GM21423 (cell line): ENCODE results near the gene COPS2.
"Not testable (repeated sequence)": the region's sequence is repeated elsewhere in the genome, so short reads cannot be mapped to it uniquely, and the experiment has no call there.

ENCODE experiments used
- ATAC-seq: cut with Tn5 transposase; IDR thresholded peaks from one replicate; pipeline ENCODE4 v1.9.1; 2021; ENCODE audit warnings: mild to moderate bottlenecking, moderate library complexity; ENCODE audit not compliant: unreplicated experiment

The COPS2 gene

DNA sequence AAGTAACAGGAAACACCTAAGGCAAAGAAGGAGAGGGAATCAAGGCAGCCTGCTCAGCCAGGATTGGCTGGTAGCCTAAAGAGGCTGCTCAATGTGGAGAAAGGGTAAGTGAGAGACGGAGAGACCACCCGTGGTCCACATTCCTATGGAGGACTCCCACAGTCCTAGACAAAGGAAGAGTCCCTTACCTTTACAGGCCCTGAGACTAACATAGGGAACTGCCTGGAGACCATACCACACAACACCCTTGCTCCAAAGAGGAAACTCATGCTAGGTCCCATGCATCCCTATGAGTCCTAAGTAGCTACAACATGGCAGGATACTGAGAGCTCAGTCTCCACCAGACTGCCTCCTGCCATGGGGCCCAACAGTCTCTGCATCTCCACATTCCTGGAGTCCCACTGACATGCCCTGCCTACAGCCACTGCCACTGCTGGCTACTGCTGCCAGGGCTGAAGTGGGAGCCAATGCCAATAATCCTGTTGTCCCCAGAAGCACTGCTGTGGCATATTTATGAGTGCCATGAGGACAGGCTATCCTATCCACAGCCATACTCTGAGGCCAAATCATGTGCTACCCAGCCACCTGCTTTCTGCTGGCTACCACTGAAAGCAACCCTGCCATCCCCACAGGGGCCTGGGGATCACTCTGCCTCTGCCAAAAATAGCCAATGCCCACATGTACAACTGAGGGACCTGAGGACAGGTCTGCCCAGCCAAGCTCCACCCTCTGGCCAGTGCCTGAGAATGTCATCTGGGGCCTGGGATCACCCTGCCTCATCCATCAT, 45.0 kb downstream of the COPS2 start:
- ATAC-seq: no peak

DNA sequence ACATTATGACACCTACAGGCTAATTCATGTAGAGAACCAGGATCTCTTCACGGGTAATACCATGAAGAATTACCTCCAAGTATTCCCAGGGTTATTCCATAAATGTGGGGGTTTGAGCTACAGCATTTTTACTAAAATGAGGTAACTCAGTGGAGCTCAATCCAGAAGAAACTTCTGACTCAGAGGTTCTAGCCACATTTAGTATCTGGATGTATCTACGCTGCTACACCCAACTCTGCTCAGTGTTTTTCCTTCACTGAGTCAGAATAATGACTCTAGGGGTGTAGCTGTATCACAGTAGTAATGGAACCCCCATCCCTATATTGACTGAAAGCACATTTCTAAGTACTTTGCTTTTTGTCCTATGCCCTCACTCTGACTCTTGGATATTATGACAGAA, 52.4 kb downstream of the COPS2 start:
- no peak for ATAC-seq

DNA sequence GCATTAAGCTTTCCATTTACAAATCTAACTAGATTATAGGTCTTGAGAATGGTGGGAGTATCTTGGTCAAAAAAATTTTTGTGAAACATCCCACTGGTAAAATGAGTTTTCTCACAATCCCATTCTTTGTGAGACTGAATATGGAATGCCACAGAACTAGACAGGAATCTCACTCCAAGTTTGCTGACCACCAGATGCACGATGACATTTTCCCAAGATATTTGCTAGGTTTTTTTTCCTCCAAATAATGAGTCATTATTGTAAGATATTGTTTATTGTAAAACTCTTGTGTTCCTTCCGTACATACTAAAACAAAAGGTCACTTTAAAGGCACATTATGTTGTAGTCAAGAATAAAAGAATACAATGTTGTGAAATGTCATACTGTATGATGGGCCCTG, 53.9 kb downstream of the COPS2 start:
- ATAC-seq: no peak

- ATAC-seq: no peak
Measured at GRCh38 chr15:49096090-49096750, 59.2 kb downstream of the COPS2 start.

GRCh38 chr15:49094923-49095322, 60.5 kb downstream of the COPS2 start:
- ATAC-seq: no peak

DNA sequence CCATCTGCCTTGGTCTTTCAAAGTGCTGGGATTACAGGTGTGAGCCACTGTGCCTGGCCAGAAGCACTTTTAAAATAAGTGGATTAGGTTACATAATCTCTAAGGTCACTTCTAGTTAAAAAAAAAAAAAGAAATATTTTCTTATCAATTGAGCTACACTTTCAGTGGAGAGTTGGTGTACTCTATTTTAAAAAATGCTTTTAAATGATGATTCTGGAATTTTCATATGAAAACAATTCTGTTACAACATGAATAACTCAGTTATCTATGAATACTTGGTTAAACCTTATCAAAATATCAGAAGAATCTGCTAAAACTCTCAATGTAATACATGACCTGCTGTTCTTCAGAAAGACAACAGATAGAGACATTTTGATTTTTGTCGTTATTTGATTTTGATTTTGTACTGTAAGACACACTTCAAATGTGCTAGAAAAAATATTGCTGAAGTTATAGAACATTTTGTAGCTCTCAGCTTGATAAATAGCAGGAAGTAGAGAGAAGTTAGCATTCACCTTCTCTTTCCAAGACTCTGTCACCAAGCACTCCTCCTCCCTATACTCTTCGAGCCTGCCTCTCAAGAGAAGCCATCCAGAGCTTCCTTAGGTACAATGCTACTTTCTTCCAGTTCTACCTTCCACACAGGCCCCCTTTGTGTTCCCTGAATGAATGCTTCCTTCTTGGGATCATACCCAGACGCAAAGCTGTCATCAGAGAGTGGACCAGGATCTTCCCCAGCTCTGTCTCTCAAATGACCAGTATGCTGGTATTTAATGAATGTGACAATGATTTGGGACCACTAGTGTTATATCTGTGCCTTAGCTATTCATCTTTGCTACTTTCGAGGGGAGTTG, 61.9 kb downstream of the COPS2 start:
- ATAC-seq: no peak

- ATAC-seq: no peak
Measured at GRCh38 chr15:49088996-49089395, 66.4 kb downstream of the COPS2 start.

- no peak for ATAC-seq
Measured at GRCh38 chr15:49085696-49086459, 69.5 kb downstream of the COPS2 start.

DNA sequence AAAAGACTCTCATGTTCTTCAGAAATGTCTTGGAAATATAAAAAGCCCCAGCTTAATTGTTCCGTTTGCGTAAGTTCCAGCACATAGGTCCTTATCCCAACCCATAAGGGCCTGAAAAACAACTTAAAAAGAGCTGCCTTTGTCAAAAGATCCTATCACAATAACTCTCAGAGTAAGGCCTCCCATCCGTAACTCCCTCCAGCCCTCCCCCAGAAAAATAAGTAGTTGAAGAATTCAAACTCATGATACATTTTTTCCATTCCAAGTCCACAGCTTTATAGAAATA, 71.2 kb downstream of the COPS2 start:
- ATAC-seq: no peak

DNA sequence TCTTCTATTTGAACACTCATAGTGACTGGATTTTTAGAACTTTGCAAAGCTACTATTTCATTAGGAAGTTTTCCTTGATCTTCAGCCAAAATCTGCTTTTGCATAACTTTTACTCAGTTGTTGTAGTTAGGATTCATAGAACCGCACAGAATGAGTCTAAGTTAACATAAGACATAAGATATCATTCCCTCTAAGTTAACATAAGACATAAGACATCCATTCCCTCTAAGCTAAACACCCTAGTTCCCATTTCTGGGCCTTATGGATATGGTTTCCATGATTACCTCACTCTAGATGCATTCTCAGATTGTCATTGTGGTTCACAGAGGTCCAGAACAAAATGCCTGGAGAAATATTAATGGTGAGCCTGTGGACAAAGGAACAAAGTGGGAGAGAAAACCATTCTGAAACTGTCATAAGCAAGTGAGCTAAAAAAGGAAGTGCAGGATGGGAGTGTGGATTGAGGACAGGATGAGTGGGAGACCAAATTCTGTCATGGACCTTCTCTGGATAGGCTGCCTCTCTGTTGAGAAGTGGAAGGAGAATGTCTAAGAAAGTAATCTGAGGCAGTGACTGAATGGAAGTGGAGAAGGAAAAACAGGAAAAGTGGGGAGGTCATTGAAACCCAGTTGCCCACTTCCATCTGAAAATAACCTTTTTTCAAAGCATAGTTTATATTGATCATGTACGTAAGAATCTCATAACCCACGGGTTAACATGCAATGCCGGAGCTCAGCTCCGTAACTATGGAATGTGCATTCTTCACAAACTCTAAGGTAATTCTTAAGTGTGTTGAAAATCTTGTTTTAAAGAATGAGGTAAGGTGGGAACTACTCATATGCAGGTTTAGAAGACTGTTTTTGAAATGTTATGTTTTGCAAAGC, 71.8 kb downstream of the COPS2 start:
- ATAC-seq: no peak

DNA sequence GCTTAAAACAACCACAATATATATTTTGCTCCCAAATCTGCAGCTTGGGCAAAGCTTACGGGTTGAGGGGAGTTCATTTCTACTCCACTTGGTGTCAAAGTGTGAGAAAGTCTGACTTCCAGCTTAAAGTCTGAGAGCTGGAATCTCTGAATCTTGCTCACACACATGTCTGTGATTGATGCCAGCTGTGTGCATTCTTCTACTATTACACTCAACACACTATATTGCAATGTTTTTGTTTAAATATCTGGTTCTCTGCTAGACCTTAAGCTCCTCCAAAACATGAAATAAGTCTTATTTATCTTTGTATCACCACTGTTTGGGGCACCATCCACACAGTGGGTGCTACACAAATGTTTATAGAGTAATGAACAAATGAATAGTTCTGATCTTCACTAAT, 72.4 kb downstream of the COPS2 start:
- ATAC-seq: no peak

GRCh38 chr15:49079340-49080039, 75.9 kb downstream of the COPS2 start:
- ATAC-seq: no peak

GRCh38 chr15:49075881-49076280, 79.5 kb downstream of the COPS2 start:
- ATAC-seq: no peak

DNA sequence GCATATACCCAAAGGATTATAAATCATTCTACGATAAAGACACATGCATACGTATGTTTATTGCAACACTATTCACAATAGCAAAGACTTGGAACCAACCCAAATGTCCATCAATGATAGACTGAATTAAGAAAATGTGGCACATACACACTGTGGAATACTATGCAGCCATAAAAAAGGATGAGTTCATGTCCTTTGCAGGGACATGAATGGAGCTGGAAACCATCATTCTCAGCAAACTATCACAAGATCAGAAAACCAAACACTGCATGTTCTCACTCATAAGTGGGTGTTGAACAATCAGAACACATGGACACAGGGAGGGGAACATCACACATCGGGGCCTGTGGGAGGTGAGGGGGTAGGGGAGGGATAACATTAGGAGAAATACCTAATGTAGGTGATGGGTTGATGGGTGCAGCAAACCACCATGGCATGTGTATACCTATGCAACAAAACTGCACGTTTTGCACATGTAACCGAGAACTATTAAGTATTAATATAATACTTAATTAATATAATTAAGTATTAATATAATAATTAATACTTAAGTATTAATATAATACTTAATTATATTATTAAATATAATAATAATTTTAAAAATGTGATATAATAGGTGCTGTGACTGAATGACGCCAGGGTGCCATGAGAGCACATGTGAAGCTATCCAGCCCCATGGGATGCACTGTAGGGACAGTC, 80.7 kb downstream of the COPS2 start:
- ATAC-seq: not testable (repeated sequence)
